HEK293 (cell line): Measurements from ENCODE around the gene NANOS1.

Experiments
- CTCF ChIA-PET: fragments of 350-600 bp; formaldehyde crosslinking; extraction: SDS; loops from one replicate; lab custom pipeline; 2021; ENCODE audit warnings: antibody characterized with exemption; lab: Yijun Ruan, JAX
- POLR2A ChIA-PET: fragments of 300-600 bp; formaldehyde crosslinking; extraction: SDS; loops from one replicate; lab custom pipeline; 2020; ENCODE audit warnings: antibody characterized with exemption, inconsistent platforms; lab: Yijun Ruan, JAX
- H3K27ac ChIP-seq: fragments of 200-500 bp; sonication (Bioruptor generic); 2 replicates; pipeline ENCODE4 v1.5.1; 2014; ENCODE audit warnings: low read depth, low read length, control low read depth, inconsistent platforms; ENCODE audit errors: extremely low read depth
- H3K36me3 ChIP-seq, 2 experiments: fragments of 200-500 bp in 1 of 2; sonication (Bioruptor generic) in 1 of 2; 1 replicate in 1 of 2; 2 replicates in 1 of 2; pipeline ENCODE4 v1.5.1; 2014 to 2017; ENCODE audit warnings: inconsistent platforms in 2 of 2, low read length in 2 of 2; ENCODE audit not compliant: control insufficient read depth in 2 of 2, insufficient read depth in 1 of 2
- H3K4me1 ChIP-seq: fragments of 200-500 bp; sonication (Bioruptor generic); 2 replicates; pipeline ENCODE4 v1.5.1; 2014; ENCODE audit warnings: mild to moderate bottlenecking, low read length, inconsistent platforms; ENCODE audit not compliant: control insufficient read depth, insufficient read depth
- H3K4me3 ChIP-seq: 2 replicates; pipeline ENCODE4 v1.5.1; 2011; ENCODE audit warnings: low read depth, mild to moderate bottlenecking, control low read depth, low read length, moderate library complexity
- H3K9me3 ChIP-seq: fragments of 200-500 bp; sonication (Bioruptor generic); 2 replicates; pipeline ENCODE4 v1.5.1; 2014; ENCODE audit warnings: low read depth, low read length, inconsistent platforms; ENCODE audit not compliant: control insufficient read depth, insufficient read depth
- GFI1B ChIP-seq: fragments of 450-650 bp; formaldehyde crosslinking; IDR thresholded peaks from 2 replicates; pipeline ENCODE4 v1.5.1; 2016; ENCODE audit warnings: missing biosample characterization, missing genetic modification characterization
- GLI2 ChIP-seq: fragments of 450-650 bp; formaldehyde crosslinking; IDR thresholded peaks from 2 replicates; pipeline ENCODE4; 2017; ENCODE audit warnings: missing biosample characterization, missing genetic modification characterization, low read depth, borderline replicate concordance
- KLF10 ChIP-seq: fragments of 450-650 bp; IDR thresholded peaks from 2 replicates; pipeline ENCODE4 v1.5.1; 2018; ENCODE audit warnings: missing biosample characterization, mild to moderate bottlenecking, missing genetic modification characterization
- MYNN ChIP-seq: fragments of 450-650 bp; formaldehyde crosslinking; IDR thresholded peaks from 2 replicates; pipeline ENCODE4 v1.5.1; 2016; ENCODE audit warnings: missing biosample characterization, missing genetic modification characterization, borderline replicate concordance
- REPIN1 ChIP-seq: fragments of 450-650 bp; formaldehyde crosslinking; IDR thresholded peaks from 2 replicates; pipeline ENCODE4 v1.5.1; 2017; ENCODE audit warnings: missing biosample characterization, missing genetic modification characterization, low read depth
- SCRT1 ChIP-seq: fragments of 450-650 bp; formaldehyde crosslinking; IDR thresholded peaks from 2 replicates; pipeline ENCODE4 v1.5.1; 2016; ENCODE audit warnings: missing biosample characterization, missing genetic modification characterization, borderline replicate concordance
- SCRT2 ChIP-seq: fragments of 450-650 bp; formaldehyde crosslinking; IDR thresholded peaks from 2 replicates; pipeline ENCODE4 v1.5.1; 2016; ENCODE audit warnings: missing biosample characterization, missing genetic modification characterization
- ZBTB17 ChIP-seq: fragments of 450-650 bp; formaldehyde crosslinking; IDR thresholded peaks from 2 replicates; pipeline ENCODE4 v1.5.1; 2016; ENCODE audit warnings: missing biosample characterization, missing genetic modification characterization
- ZEB2 ChIP-seq: fragments of 450-650 bp; formaldehyde crosslinking; IDR thresholded peaks from 2 replicates; pipeline ENCODE4 v1.5.1; 2016; ENCODE audit warnings: missing biosample characterization, missing genetic modification characterization
- ZNF157 ChIP-seq: fragments of 450-650 bp; formaldehyde crosslinking; IDR thresholded peaks from 2 replicates; pipeline ENCODE4 v1.5.1; 2016; ENCODE audit warnings: missing biosample characterization, missing genetic modification characterization
- ZNF184 ChIP-seq: fragments of 450-650 bp; IDR thresholded peaks from 2 replicates; pipeline ENCODE4 v1.5.1; 2018; ENCODE audit warnings: missing biosample characterization, mild to moderate bottlenecking, missing genetic modification characterization
- ZNF366 ChIP-seq: fragments of 450-650 bp; formaldehyde crosslinking; conservative IDR thresholded peaks from 2 replicates; pipeline ENCODE4 v1.5.1; 2016; ENCODE audit warnings: missing biosample characterization, missing genetic modification characterization
- ZNF529 ChIP-seq: fragments of 450-650 bp; formaldehyde crosslinking; IDR thresholded peaks from 2 replicates; pipeline ENCODE4 v1.5.1; 2017; ENCODE audit warnings: missing genetic modification characterization, missing biosample characterization; ENCODE audit not compliant: insufficient replicate concordance
- ZNF558 ChIP-seq: fragments of 450-650 bp; formaldehyde crosslinking; IDR thresholded peaks from 2 replicates; pipeline ENCODE4 v1.5.1; 2016; ENCODE audit warnings: missing biosample characterization, missing genetic modification characterization
- ZNF623 ChIP-seq: fragments of 450-650 bp; formaldehyde crosslinking; IDR thresholded peaks from 2 replicates; pipeline ENCODE4 v1.5.1; 2016; ENCODE audit warnings: missing biosample characterization, missing genetic modification characterization
- ZNF660 ChIP-seq: fragments of 450-650 bp; IDR thresholded peaks from 2 replicates; pipeline ENCODE4 v1.5.1; 2018; ENCODE audit warnings: missing biosample characterization, mild to moderate bottlenecking, missing genetic modification characterization
- ZNF664 ChIP-seq: fragments of 450-650 bp; formaldehyde crosslinking; IDR thresholded peaks from 2 replicates; pipeline ENCODE4 v1.5.1; 2016; ENCODE audit warnings: missing biosample characterization, missing genetic modification characterization
- ZNF747 ChIP-seq: fragments of 450-650 bp; formaldehyde crosslinking; IDR thresholded peaks from 2 replicates; pipeline ENCODE4 v1.5.1; 2016; ENCODE audit warnings: missing biosample characterization, missing genetic modification characterization
- TF ChIP-seq, protein P1 (sequence below): fragments of 450-650 bp; formaldehyde crosslinking; IDR thresholded peaks from 2 replicates; pipeline ENCODE4 v1.5.1; 2016; ENCODE audit warnings: missing biosample characterization, missing genetic modification characterization, borderline replicate concordance
- TF ChIP-seq, protein P2 (sequence below): sonication (generic); formaldehyde crosslinking; IDR thresholded peaks from 2 replicates; pipeline ENCODE4 v1.8.1; 2022; ENCODE audit warnings: mild to moderate bottlenecking, moderate library complexity, missing genetic modification reagents
- TF ChIP-seq, protein P3 (sequence below): fragments of 450-650 bp; formaldehyde crosslinking; IDR thresholded peaks from 2 replicates; pipeline ENCODE4 v1.5.1; 2016; ENCODE audit warnings: missing biosample characterization, missing genetic modification characterization, borderline replicate concordance

NANOS1 gene

DNA sequence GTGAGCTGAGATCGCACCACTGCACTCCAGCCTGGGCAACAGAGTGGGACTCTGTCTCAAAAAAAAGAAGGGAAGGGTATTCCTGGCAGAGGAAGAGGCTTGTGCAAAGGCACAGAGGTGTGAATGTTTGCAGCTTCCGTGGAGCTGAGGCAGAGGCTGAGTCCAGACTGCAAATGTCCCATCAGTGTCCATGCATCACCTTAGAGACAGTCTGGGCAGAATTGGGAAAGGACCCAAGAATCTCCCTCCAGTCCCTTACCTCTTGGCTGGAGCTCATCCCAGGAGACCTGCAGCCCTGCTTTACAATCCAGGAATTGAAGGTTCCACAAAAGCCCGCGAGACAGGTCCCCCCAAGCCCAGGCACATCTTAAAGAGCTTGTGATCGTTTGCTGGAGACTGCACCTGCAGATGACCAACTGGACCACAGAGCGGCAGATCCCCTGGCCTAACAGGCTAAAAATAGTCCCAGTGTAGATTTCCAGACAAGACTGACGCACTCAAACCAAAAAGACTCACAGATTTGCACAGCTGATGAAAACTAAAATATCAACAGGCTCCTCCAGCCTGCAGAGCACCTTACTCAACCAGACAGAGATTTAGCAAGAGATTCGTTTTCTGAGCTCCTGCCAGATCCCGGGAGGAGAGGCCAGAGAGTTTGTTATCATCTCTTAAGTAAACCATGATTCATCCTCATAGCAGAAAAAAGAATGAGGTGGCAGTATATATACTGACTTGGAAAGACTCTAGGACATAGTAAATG is 22.9 kb upstream of the NANOS1 start:
- H3K4me1 ChIP-seq = peaks cover 10% of the 10 kb centered on the region; the same call in 1 of the 2 replicates
- ChIA-PET CTCF (interaction anchor here (0.6 to 0.9 kb wide), 2 partner anchors 23 to 30 kb away, joined by 3 read pairs; partner anchors contain the start of gene NANOS1), POLR2A (interaction anchor here (0.6 to 1.0 kb wide), 3 partner anchors 24 to 1183 kb away, joined by 3 to 5 read pairs (median 4); partner anchors contain the start of gene CACUL1)
- no peak overlapping the region for H3K4me3 ChIP-seq
- H3K27ac ChIP-seq = no peak overlapping the region
- H3K36me3 ChIP-seq = no peaks in the 10 kb centered on the region
- TF ChIP-seq GLI2 (tag by site-specific recombination) (no peak), ZNF529 (tag by site-specific recombination) (no peak), SCRT1 (tag by site-specific recombination) (peak; percentile 78), ZNF623 (tag by site-specific recombination) (0 out of 2 replicates have a peak, but pooled peaks have one; percentile 14), ZNF366 (tag by site-specific recombination) (0 out of 2 replicates have a peak, but pooled peaks have one; percentile 16), ZNF184 (tag by site-specific recombination) (no peak), SCRT2 (tag by site-specific recombination) (peak; percentile 94), GFI1B (0 out of 2 replicates have a peak, but pooled peaks have one; percentile 11), ZNF660 (peak; percentile 36; the same call in 1 of the 2 replicates), ZBTB17 (tag by site-specific recombination) (peak; percentile 72), ZEB2 (tag by site-specific recombination) (peak; percentile 33; the same call in 1 of the 2 replicates), ZNF558 (tag by site-specific recombination) (no peak), MYNN (tag by site-specific recombination) (no peak)
- TF ChIP-seq, protein P1, sequence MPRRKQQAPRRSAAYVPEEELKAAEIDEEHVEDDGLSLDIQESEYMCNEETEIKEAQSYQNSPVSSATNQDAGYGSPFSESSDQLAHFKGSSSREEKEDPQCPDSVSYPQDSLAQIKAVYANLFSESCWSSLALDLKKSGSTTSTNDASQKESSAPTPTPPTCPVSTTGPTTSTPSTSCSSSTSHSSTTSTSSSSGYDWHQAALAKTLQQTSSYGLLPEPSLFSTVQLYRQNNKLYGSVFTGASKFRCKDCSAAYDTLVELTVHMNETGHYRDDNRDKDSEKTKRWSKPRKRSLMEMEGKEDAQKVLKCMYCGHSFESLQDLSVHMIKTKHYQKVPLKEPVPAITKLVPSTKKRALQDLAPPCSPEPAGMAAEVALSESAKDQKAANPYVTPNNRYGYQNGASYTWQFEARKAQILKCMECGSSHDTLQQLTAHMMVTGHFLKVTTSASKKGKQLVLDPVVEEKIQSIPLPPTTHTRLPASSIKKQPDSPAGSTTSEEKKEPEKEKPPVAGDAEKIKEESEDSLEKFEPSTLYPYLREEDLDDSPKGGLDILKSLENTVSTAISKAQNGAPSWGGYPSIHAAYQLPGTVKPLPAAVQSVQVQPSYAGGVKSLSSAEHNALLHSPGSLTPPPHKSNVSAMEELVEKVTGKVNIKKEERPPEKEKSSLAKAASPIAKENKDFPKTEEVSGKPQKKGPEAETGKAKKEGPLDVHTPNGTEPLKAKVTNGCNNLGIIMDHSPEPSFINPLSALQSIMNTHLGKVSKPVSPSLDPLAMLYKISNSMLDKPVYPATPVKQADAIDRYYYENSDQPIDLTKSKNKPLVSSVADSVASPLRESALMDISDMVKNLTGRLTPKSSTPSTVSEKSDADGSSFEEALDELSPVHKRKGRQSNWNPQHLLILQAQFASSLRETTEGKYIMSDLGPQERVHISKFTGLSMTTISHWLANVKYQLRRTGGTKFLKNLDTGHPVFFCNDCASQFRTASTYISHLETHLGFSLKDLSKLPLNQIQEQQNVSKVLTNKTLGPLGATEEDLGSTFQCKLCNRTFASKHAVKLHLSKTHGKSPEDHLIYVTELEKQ (tag by site-specific recombination) = no peak
- H3K9me3 ChIP-seq = no peaks in the 10 kb centered on the region

DNA sequence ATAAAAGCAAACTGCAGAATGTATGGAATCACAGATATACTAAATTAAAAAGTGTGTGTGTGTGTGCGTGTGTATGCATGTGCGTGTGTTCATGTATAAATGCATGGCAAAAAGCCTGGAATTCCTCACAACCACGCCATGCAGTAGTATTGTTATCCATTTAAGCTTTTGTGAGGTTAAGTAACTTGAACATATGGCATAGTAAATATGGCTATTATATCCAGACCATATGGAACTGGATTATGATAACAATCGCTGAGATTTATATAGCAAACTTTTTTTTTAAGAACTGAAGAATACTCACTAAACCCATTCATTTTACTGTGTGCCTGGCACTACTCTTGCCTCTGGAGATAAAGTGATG is 22.3 kb upstream of the NANOS1 start:
- Histone ChIP-seq H3K27ac (no peak overlapping the region), H3K4me3 (no peak overlapping the region)
- CTCF ChIA-PET = interaction anchor here (0.6 kb wide), 1 partner anchor 29 kb away, joined by 3 read pairs; no protein-coding TSS in a partner anchor

More for the DNA sequence above, 22.3 kb upstream of the NANOS1 start:
- no peak; the same call in 1 of the 2 replicates for TF ChIP-seq ZNF664 (tag by site-specific recombination)
- no peak for TF ChIP-seq REPIN1 (tag by site-specific recombination)
- TF ChIP-seq KLF10 = no peak
- TF ChIP-seq ZNF157 (tag by site-specific recombination) = no peak
- TF ChIP-seq, protein P2, sequence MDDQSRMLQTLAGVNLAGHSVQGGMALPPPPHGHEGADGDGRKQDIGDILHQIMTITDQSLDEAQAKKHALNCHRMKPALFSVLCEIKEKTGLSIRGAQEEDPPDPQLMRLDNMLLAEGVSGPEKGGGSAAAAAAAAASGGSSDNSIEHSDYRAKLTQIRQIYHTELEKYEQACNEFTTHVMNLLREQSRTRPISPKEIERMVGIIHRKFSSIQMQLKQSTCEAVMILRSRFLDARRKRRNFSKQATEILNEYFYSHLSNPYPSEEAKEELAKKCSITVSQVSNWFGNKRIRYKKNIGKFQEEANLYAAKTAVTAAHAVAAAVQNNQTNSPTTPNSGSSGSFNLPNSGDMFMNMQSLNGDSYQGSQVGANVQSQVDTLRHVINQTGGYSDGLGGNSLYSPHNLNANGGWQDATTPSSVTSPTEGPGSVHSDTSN (CRISPR knock-in tag) = no peak
- TF ChIP-seq, protein P3, sequence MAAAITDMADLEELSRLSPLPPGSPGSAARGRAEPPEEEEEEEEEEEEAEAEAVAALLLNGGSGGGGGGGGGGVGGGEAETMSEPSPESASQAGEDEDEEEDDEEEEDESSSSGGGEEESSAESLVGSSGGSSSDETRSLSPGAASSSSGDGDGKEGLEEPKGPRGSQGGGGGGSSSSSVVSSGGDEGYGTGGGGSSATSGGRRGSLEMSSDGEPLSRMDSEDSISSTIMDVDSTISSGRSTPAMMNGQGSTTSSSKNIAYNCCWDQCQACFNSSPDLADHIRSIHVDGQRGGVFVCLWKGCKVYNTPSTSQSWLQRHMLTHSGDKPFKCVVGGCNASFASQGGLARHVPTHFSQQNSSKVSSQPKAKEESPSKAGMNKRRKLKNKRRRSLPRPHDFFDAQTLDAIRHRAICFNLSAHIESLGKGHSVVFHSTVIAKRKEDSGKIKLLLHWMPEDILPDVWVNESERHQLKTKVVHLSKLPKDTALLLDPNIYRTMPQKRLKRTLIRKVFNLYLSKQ (tag by site-specific recombination) = no peak
- TF ChIP-seq ZNF747 (tag by site-specific recombination) = no peak
- no peaks in the 10 kb centered on the region for H3K36me3 ChIP-seq
- no peaks in the 10 kb centered on the region for H3K9me3 ChIP-seq
- POLR2A ChIA-PET = interaction anchor here (1.0 kb wide), 1 partner anchor 252 kb away, joined by 5 read pairs; the partner anchor contains the start of gene CACUL1
- peaks cover 10% of the 10 kb centered on the region; the same call in 1 of the 2 replicates for H3K4me1 ChIP-seq
